Progenitor cell of endocrine pancreas (in vitro differentiated cells): ENCODE results near the gene CYP2B6. TPM values are rescaled to one million over a fixed set of nuclear protein-coding genes. Genes with fewer than 3 reads are reported as not detected.

Source experiments
- DNase-seq: peaks from one replicate; pipeline ENCODE4 v3.0.0; 2021; ENCODE audit warnings: low spot score; ENCODE audit not compliant: unreplicated experiment
- H3K27ac Mint-ChIP-seq: 2 replicates; pipeline ENCODE4 v1.8.0; 2021; ENCODE audit warnings: mild to moderate bottlenecking, moderate library complexity, mixed read lengths
- H3K27me3 Mint-ChIP-seq: 2 replicates; pipeline ENCODE4 v1.8.0; 2021; ENCODE audit warnings: mixed read lengths
- H3K36me3 Mint-ChIP-seq: 2 replicates; pipeline ENCODE4 v1.8.0; 2022; ENCODE audit warnings: mixed read lengths; ENCODE audit not compliant: insufficient read depth
- H3K4me1 Mint-ChIP-seq: 2 replicates; pipeline ENCODE4 v1.8.0; 2021; ENCODE audit warnings: low read depth, mixed read lengths
- H3K4me3 Mint-ChIP-seq: 2 replicates; pipeline ENCODE4 v1.8.0; 2021; ENCODE audit warnings: low read depth, mild to moderate bottlenecking, moderate library complexity, mixed read lengths
- H3K9me3 Mint-ChIP-seq: 2 replicates; pipeline ENCODE4 v1.8.0; 2021; ENCODE audit warnings: low read depth, mixed read lengths
- CTCF ChIP-seq: fragments of 200-600 bp; sonication (generic); IDR thresholded peaks from one replicate; pipeline ENCODE4 v1.5.0; 2021; ENCODE audit warnings: antibody characterized with exemption, mild to moderate bottlenecking; ENCODE audit not compliant: unreplicated experiment
- total RNA-seq: library from RNA; stranded (reverse); gene quantifications from 2 replicates; pipeline ENCODE4 v1.2.1, GENCODE V29; 2021

CYP2B6 gene
- total RNA-seq, 1 donor from 2014 or later, result 2.0 TPM

GRCh38 chr19:40948580-40949299 is 42.3 kb upstream of the CYP2B6 start:
- no peak overlapping the region for H3K27ac Mint-ChIP-seq
- H3K4me3 Mint-ChIP-seq, result no peak overlapping the region
- peaks cover 27% of the 10 kb centered on the region for H3K27me3 Mint-ChIP-seq
- no peaks in the 10 kb centered on the region for H3K4me1 Mint-ChIP-seq
- H3K9me3 Mint-ChIP-seq, result peaks cover 13% of the 10 kb centered on the region
- no peak for DNase-seq
- H3K36me3 Mint-ChIP-seq, result no peaks in the 10 kb centered on the region
- TF ChIP-seq CTCF, result no peak

DNA sequence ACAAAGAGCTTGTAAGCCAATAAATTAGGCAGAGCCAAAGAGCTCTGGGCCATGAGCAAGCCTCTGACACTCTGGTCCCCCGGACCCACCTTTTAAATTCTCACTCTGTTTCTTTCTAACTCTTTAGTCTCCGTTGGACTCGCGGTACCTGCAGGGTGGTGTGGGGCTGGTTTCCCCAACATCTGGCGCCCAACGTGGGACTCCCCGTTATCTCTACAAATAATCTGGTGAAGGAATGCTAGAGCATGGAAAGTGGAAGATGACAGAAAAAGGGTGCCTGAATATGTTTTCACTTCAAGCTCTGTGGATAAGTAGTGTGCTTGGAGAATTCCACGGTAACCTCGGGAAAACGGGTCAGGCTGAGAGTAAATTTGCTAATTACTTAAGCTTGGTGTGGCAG is 36.5 kb upstream of the CYP2B6 start:
- no peak overlapping the region for H3K27ac Mint-ChIP-seq
- no peak for TF ChIP-seq CTCF
- peaks cover 8% of the 10 kb centered on the region for H3K27me3 Mint-ChIP-seq
- no peak for DNase-seq
- H3K4me1 Mint-ChIP-seq, result no peaks in the 10 kb centered on the region
- peaks cover 3% of the 10 kb centered on the region for H3K36me3 Mint-ChIP-seq
- H3K4me3 Mint-ChIP-seq, result no peak overlapping the region
- H3K9me3 Mint-ChIP-seq, result peaks cover 31% of the 10 kb centered on the region

DNA sequence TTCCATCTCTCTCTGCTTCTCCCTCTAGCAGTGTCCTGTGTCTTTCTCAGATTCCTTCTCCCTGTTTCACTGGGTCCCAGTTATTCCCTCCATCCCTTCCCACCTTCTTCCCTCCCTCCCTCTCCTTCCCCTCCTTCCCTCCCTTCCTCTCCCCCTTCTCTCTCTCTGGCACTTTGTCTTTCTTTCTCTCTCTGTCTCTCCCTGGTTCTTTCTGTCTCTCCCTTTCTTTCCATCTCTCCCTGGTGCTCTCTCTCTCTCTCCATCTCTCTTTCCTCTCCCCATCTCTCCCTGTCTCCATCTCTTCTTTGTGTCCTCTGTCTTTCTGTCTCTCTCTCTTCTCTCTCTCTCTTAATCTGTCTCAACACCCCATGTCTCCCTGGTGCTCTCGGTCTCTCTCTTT is 31.7 kb upstream of the CYP2B6 start:
- TF ChIP-seq CTCF, result no peak
- Mint-ChIP-seq H3K9me3 (peaks cover 14% of the 10 kb centered on the region), H3K4me3 (no peak overlapping the region), H3K27ac (no peak overlapping the region), H3K4me1 (no peaks in the 10 kb centered on the region), H3K27me3 (peaks cover 28% of the 10 kb centered on the region), H3K36me3 (peaks cover 3% of the 10 kb centered on the region)
- DNase-seq, result no peak

DNA sequence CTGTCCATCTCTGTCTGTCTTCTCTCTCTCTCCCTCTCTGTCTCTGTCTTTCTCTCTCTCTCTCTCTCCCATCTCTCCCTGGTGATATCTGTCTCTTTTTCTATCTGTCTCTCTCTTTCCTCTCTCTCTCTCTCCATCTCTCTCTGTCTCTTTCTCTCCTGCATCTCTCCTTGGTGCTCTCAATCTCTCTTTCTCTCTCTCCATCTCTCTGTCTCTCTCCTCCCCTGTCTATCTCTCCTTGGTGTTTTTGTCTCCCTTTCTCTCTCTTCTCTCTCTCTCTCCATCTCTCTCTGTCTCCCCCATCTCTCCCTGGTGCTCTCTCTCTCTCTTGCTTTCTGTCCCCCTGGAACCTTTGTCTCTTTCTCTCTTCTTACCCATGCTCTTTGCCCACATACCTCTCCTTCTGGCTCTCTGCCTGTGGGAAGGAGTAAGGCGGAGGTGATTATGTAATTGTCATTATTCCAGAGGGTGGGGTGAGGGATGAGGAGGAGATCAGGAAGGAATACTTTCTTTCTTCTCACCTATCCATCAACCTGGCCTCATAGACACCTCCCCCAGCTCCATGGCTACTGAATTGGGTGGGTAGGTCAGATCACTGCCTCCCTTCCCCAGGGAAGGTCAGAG is 30.9 kb upstream of the CYP2B6 start:
- H3K27me3 Mint-ChIP-seq, result peaks cover 28% of the 10 kb centered on the region
- H3K4me1 Mint-ChIP-seq, result no peaks in the 10 kb centered on the region
- no peak overlapping the region for H3K4me3 Mint-ChIP-seq
- H3K36me3 Mint-ChIP-seq, result no peaks in the 10 kb centered on the region
- no peak overlapping the region for H3K27ac Mint-ChIP-seq
- no peak for DNase-seq
- TF ChIP-seq CTCF, result no peak
- peaks cover 6% of the 10 kb centered on the region for H3K9me3 Mint-ChIP-seq

- H3K27me3 Mint-ChIP-seq, result peaks cover 28% of the 10 kb centered on the region
- H3K4me3 Mint-ChIP-seq, result no peak overlapping the region
- no peak for TF ChIP-seq CTCF
- H3K9me3 Mint-ChIP-seq, result peaks cover 5% of the 10 kb centered on the region
- DNase-seq, result no peak
- H3K27ac Mint-ChIP-seq, result no peak overlapping the region
- H3K36me3 Mint-ChIP-seq, result no peaks in the 10 kb centered on the region
- no peaks in the 10 kb centered on the region for H3K4me1 Mint-ChIP-seq
Observed at GRCh38 chr19:40960780-40961179, 30.3 kb upstream of the CYP2B6 start.
